Trophoblast cell (in vitro differentiated cells and primary cell): ENCODE data around the gene SLC18A3.

Experiments used
- DNase-seq, 2 donors: peaks; one replicate each; pipeline ENCODE4 v3.0.0-alpha.2; 2016
- H2AFZ ChIP-seq: 2 replicates; pipeline ENCODE4 v1.6.1; 2013; ENCODE audit warnings: low read length, moderate library complexity, mild to moderate bottlenecking; ENCODE audit not compliant: insufficient read depth, poor library complexity
- H2AK5ac ChIP-seq: 2 replicates; pipeline ENCODE4 v1.6.1; 2013; ENCODE audit warnings: mild to moderate bottlenecking, low read length
- H2BK120ac ChIP-seq: 2 replicates; pipeline ENCODE4 v1.6.1; 2013; ENCODE audit warnings: low read length, mild to moderate bottlenecking, moderate library complexity; ENCODE audit not compliant: insufficient read depth, poor library complexity
- H2BK12ac ChIP-seq: 2 replicates; pipeline ENCODE4 v1.6.1; 2013; ENCODE audit warnings: mild to moderate bottlenecking, low read length, moderate library complexity
- H2BK5ac ChIP-seq: 2 replicates; pipeline ENCODE4 v1.6.1; 2013; ENCODE audit warnings: low read length, low read depth, moderate library complexity, mild to moderate bottlenecking; ENCODE audit not compliant: poor library complexity
- H3K14ac ChIP-seq: 2 replicates; pipeline ENCODE4 v1.6.1; 2013; ENCODE audit warnings: mild to moderate bottlenecking, low read length
- H3K18ac ChIP-seq: 2 replicates; pipeline ENCODE4 v1.6.1; 2013; ENCODE audit warnings: mild to moderate bottlenecking, low read length
- H3K23ac ChIP-seq: 2 replicates; pipeline ENCODE4 v1.6.1; 2013; ENCODE audit warnings: low read length
- H3K27ac ChIP-seq: 2 replicates; pipeline ENCODE4 v1.5.1; 2013; ENCODE audit warnings: low read depth, mild to moderate bottlenecking, inconsistent platforms, low read length, moderate library complexity
- H3K27me3 ChIP-seq: 2 replicates; pipeline ENCODE4 v1.6.1; 2013; ENCODE audit warnings: inconsistent platforms, mild to moderate bottlenecking, low read length, moderate library complexity; ENCODE audit not compliant: insufficient read depth
- H3K36me3 ChIP-seq, 2 experiments: 1 replicate in 1 of 2; 2 replicates in 1 of 2; pipeline ENCODE4 v1.6.1; 2013; ENCODE audit warnings: low read length in 2 of 2, mild to moderate bottlenecking in 2 of 2, moderate library complexity in 1 of 2; ENCODE audit not compliant: insufficient read depth in 2 of 2, control insufficient read depth in 1 of 2
- H3K4ac ChIP-seq: 2 replicates; pipeline ENCODE4 v1.6.1; 2013; ENCODE audit warnings: low read depth, mild to moderate bottlenecking, low read length, moderate library complexity
- H3K4me1 ChIP-seq, 2 experiments: 1 replicate in 1 of 2; 2 replicates in 1 of 2; pipeline ENCODE4 v1.6.1; 2013; ENCODE audit warnings: low read length in 2 of 2, mild to moderate bottlenecking in 2 of 2, moderate library complexity in 1 of 2; ENCODE audit not compliant: insufficient read depth in 2 of 2, control insufficient read depth in 1 of 2
- H3K4me2 ChIP-seq: 2 replicates; pipeline ENCODE4 v1.6.1; 2013; ENCODE audit warnings: inconsistent platforms, mild to moderate bottlenecking, low read length, moderate library complexity
- H3K4me3 ChIP-seq: 2 replicates; pipeline ENCODE4 v1.5.1; 2013; ENCODE audit warnings: mild to moderate bottlenecking, low read depth, low read length, inconsistent platforms
- H3K79me1 ChIP-seq: one replicate; pipeline ENCODE4 v1.6.1; 2013; ENCODE audit warnings: low read length
- H3K79me2 ChIP-seq: 2 replicates; pipeline ENCODE4 v1.6.1; 2013; ENCODE audit warnings: low read length, mild to moderate bottlenecking; ENCODE audit not compliant: control insufficient read depth, insufficient read depth, poor library complexity
- H3K9ac ChIP-seq: 2 replicates; pipeline ENCODE4 v1.6.1; 2013; ENCODE audit warnings: mild to moderate bottlenecking, low read length
- H3K9me3 ChIP-seq: 2 replicates; pipeline ENCODE4 v1.6.1; 2013; ENCODE audit warnings: low read depth, mild to moderate bottlenecking, control low read depth, inconsistent platforms, low read length; ENCODE audit not compliant: insufficient read depth
- H4K12ac ChIP-seq: 2 replicates; pipeline ENCODE4 v1.6.1; 2013; ENCODE audit warnings: low read depth, mild to moderate bottlenecking, low read length, moderate library complexity
- H4K8ac ChIP-seq: 2 replicates; pipeline ENCODE4 v1.6.1; 2013; ENCODE audit warnings: low read depth, mild to moderate bottlenecking, low read length, moderate library complexity
- H4K91ac ChIP-seq: one replicate; pipeline ENCODE4 v1.6.1; 2013; ENCODE audit warnings: low read depth, mild to moderate bottlenecking, low read length, moderate library complexity
- WGBS: extraction: QIAGEN DNeasy Blood & Tissue Kit; methylation state at CpG from one replicate; pipeline ENCODE4 v1.1.7; 2013; ENCODE audit warnings: missing lambda C conversion rate; ENCODE audit not compliant: insufficient read length, insufficient coverage; ENCODE audit errors: extremely low coverage; 5-methylcytosine and 5-hydroxymethylcytosine counted together

The SLC18A3 gene

DNA sequence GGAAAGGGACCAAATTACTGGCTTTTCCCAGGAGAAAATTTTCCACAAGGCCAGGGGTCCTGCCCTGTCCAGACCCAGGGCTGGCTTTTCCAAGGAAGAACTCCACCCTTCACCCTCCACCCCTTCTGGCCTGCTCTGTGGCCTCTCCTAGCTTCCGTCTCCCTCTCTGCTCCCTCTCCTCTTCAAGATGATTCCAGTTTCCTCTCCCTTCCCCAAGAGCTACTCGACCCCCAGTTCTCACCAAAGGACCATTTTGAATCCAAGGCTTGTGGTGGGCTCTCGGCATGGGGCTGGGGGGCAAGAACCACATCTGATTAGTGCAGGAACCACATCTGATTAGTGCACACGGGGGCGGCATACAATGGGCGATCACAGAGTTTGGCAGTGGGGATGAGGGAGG lies 11.5 kb downstream of the SLC18A3 start:
- no peak overlapping the region for H3K27ac ChIP-seq
- H3K79me1 ChIP-seq: no peaks in the 10 kb centered on the region
- H2AK5ac ChIP-seq: no peak overlapping the region
- no peak overlapping the region for H3K23ac ChIP-seq
- H4K12ac ChIP-seq: no peak overlapping the region
- no peak overlapping the region for H4K91ac ChIP-seq
- H2BK12ac ChIP-seq: no peak overlapping the region
- H3K4me3 ChIP-seq: no peak overlapping the region
- no peak overlapping the region for H2BK120ac ChIP-seq
- no peaks in the 10 kb centered on the region for H3K4me1 ChIP-seq
- no peak overlapping the region for H3K4ac ChIP-seq
- no peak overlapping the region for H3K14ac ChIP-seq
- no peak overlapping the region for H4K8ac ChIP-seq
- H3K36me3 ChIP-seq: no peaks in the 10 kb centered on the region
- H3K18ac ChIP-seq: no peak overlapping the region
- no CpG with 5 or more reads among the region's 6 CpGs for WGBS
- no peak overlapping the region for H3K4me2 ChIP-seq
- H3K27me3 ChIP-seq: peaks cover 3% of the 10 kb centered on the region
- H3K9me3 ChIP-seq: peaks cover 2% of the 10 kb centered on the region
- H3K79me2 ChIP-seq: no peaks in the 10 kb centered on the region
- no peak for DNase-seq
- no peak overlapping the region for H3K9ac ChIP-seq
- H2BK5ac ChIP-seq: no peak overlapping the region
- H2AFZ ChIP-seq: no peak overlapping the region

DNA sequence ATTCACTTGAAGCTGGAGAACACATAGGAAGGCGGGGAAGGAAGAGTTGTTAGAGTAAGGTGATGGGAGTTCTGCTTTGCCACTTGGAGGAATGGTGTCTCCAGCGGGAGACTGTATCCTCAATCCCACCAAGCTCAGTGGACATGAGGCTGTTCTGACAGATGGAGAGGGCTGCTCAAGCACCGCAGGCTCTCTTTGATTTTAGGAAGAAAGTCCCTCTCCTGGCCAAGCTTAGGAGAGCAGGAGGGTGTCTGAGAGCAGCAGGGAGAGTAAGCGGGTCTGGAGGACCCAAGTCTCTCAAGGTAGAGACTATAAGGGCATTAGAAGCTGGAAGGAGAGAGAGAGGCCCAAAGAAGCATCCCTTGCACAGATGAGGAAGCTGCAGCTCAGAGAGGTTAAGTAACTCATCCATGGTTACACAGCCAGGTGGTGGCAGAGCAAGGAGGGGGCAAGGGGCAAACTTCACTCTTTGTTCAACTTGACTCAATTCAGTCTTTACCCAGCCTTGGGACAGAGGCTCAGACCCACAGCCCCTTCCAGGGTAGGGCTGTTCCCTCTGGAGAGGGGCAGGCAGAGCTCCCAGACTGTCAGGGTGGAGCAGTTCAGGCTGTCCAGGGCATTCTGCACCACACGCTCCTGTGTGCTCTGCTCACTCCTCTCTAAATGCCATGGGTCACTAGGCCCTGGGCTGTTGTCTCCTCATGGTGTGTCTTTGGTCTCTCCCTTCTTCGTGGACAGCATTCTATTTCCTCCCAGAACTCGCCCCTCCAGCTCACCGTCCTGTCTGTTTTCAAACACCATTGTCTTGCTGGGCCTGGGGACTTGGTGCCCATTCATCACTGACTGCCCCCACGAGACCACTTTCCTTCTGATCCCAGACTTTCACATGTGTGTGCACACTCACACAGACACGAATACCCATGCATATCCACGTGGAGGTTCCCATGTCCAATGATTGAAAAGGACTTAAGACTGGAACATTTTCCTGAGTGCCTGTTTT lies 12.6 kb downstream of the SLC18A3 start:
- no CpG with 5 or more reads among the region's 11 CpGs for WGBS
- no peak overlapping the region for H3K14ac ChIP-seq
- no peaks in the 10 kb centered on the region for H3K36me3 ChIP-seq
- H3K4me1 ChIP-seq: no peaks in the 10 kb centered on the region
- H3K9ac ChIP-seq: no peak overlapping the region
- H2AK5ac ChIP-seq: no peak overlapping the region
- H3K79me2 ChIP-seq: no peaks in the 10 kb centered on the region
- no peak for DNase-seq
- no peak overlapping the region for H2BK120ac ChIP-seq
- no peak overlapping the region for H2BK12ac ChIP-seq
- H3K4me3 ChIP-seq: no peak overlapping the region
- H3K4me2 ChIP-seq: no peak overlapping the region
- H3K18ac ChIP-seq: no peak overlapping the region
- no peak overlapping the region for H3K27ac ChIP-seq
- no peak overlapping the region for H2BK5ac ChIP-seq
- H3K4ac ChIP-seq: no peak overlapping the region
- no peak overlapping the region for H2AFZ ChIP-seq
- H4K91ac ChIP-seq: no peak overlapping the region
- H3K79me1 ChIP-seq: no peaks in the 10 kb centered on the region
- no peak overlapping the region for H4K12ac ChIP-seq
- H3K27me3 ChIP-seq: no peaks in the 10 kb centered on the region
- no peak overlapping the region for H3K23ac ChIP-seq
- H4K8ac ChIP-seq: no peak overlapping the region
- H3K9me3 ChIP-seq: peaks cover 3% of the 10 kb centered on the region

DNA sequence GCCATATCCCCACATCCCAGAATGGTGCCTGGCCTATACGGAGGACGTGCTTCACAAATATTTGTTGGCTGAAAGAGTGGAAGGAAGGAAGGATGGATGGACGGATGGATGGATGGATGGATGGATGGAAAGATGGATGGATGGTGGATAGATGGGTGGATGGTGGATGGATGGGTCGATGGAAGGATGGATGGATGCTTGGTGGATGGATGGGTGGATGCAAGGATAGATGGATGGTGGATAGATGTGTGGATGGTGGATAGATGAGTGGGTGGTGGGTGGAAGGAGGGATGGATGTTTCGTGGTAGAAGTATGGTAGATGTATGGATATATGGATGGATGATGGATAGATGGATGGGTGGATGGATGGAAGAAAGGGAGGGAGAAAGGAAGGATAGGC lies 14.5 kb downstream of the SLC18A3 start:
- H3K4me2 ChIP-seq: no peak overlapping the region
- no peaks in the 10 kb centered on the region for H3K27me3 ChIP-seq
- WGBS: 100% methylated on average over 2 of the region's 5 CpGs
- no peak overlapping the region for H2BK120ac ChIP-seq
- H3K27ac ChIP-seq: no peak overlapping the region
- H3K4ac ChIP-seq: no peak overlapping the region
- no peak overlapping the region for H4K91ac ChIP-seq
- H3K79me1 ChIP-seq: no peaks in the 10 kb centered on the region
- no peak overlapping the region for H3K14ac ChIP-seq
- H2BK5ac ChIP-seq: no peak overlapping the region
- H3K79me2 ChIP-seq: no peaks in the 10 kb centered on the region
- H4K8ac ChIP-seq: no peak overlapping the region
- H2BK12ac ChIP-seq: no peak overlapping the region
- no peak for DNase-seq
- peaks cover 2% of the 10 kb centered on the region for H3K9me3 ChIP-seq
- H3K4me1 ChIP-seq: no peaks in the 10 kb centered on the region
- H4K12ac ChIP-seq: no peak overlapping the region
- no peak overlapping the region for H3K18ac ChIP-seq
- H2AK5ac ChIP-seq: no peak overlapping the region
- H3K36me3 ChIP-seq: no peaks in the 10 kb centered on the region
- H3K4me3 ChIP-seq: no peak overlapping the region
- H3K9ac ChIP-seq: no peak overlapping the region
- no peak overlapping the region for H3K23ac ChIP-seq
- H2AFZ ChIP-seq: no peak overlapping the region

DNA sequence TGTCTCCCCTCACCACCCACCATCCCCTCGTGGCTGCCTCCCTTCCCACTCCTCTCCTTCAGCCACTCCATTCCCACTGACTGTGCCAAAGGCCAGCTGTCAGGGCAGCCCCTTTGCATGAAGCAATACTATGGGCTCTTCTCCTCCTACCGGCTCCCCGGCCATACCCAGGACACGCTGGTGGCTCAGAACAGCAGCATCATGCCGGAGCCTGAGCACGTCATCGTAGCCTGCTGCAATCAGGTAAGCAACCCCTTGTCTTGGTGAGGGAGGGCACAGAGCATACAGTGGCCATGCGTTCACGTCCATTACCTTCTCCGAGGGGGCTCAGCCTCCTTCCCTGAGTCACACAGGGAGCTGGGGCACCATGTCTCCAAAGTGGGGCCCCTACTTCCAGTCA lies 15.3 kb downstream of the SLC18A3 start:
- Histone ChIP-seq H2BK120ac (no peak overlapping the region), H3K79me1 (no peaks in the 10 kb centered on the region), H3K79me2 (no peaks in the 10 kb centered on the region), H3K14ac (no peak overlapping the region), H3K4ac (no peak overlapping the region), H4K91ac (no peak overlapping the region), H3K9me3 (peaks cover 2% of the 10 kb centered on the region), H2BK12ac (no peak overlapping the region), H3K36me3 (no peaks in the 10 kb centered on the region), H3K9ac (no peak overlapping the region), H3K18ac (no peak overlapping the region), H4K8ac (no peak overlapping the region), H3K27ac (no peak overlapping the region), H2AFZ (no peak overlapping the region), H3K4me3 (no peak overlapping the region), H2BK5ac (no peak overlapping the region), H4K12ac (no peak overlapping the region), H3K23ac (no peak overlapping the region), H3K4me1 (no peaks in the 10 kb centered on the region), H3K4me2 (no peak overlapping the region), H2AK5ac (no peak overlapping the region), H3K27me3 (no peaks in the 10 kb centered on the region)
- no peak for DNase-seq
- no CpG with 5 or more reads among the region's 10 CpGs for WGBS
